HG03135 (cell line): ENCODE results near the gene SH2B2.
"Not testable (repeated sequence)": the region's sequence is repeated elsewhere in the genome, so short reads cannot be mapped to it uniquely, and the experiment has no call there.

Source experiments
- ATAC-seq: cut with Tn5 transposase; IDR thresholded peaks from one replicate; pipeline ENCODE4 v1.9.1; 2021; ENCODE audit warnings: mild to moderate bottlenecking, moderate library complexity; ENCODE audit not compliant: unreplicated experiment

SH2B2 gene

DNA sequence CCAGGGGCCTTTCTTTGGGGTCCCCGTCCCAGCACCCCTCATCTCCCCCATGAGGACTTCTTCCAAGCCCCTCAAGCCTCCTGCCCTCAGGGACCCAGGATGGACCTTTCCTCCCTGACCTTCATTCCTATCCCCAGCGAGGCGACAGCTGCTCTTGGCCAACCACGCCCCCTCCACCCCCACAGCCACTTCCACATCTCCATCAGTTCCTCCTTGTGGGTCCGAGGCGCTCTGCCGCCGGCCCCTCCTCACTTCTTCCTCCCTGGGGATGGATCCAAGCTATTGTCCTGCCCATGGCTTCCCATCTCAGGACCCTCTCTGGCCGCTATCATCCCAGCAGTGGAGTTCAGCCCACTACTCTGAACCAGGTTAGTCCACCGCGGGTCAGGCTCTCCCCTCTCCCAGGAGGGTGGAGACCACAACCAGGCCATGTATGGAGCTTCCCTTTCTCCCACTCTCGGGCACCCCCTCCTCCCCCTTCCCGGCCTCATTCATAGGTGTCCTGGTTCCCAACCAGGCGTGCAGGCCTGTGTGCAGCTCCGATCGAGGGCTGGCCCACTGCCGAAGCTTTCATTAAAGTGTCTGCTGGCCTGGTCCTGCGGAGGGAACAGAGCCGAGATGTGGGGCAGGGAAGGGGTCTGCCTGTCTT lies 1.7 kb upstream of the SH2B2 start:
- ATAC-seq = no peak

DNA sequence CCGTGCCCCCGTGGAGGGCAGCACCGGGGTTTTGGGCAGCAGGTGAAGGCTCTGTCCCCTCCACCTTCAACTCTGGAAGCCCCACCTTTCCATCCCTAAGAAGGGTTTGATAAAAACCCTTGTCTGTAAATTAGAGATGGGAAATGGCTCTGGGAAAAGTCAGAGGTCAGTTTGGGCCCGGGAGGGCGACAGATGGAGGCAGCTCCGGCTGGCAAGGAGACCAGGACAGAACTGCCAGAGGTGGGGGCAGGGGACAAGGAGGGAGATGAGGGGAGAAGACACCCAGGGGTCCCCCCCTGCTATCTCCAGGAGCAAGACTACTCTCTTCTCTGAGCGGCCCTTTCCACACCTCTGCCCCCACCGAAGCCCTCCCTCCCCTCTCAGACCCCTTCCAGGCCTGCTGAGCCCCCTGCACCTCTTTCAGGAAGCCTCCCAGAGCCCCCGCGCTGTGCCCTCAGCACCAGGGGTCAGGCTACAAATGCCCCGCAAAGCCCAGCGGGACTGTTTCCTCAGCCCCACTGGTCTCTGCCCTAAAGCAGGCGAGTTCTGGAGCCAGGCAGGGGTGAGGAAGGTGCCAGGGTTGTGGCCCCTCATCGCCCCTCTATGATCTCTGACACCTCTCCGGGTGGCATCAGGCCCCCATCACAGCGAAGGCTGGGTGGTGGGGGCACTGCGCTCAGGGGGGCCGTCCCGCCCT lies 980 bp upstream of the SH2B2 start:
- no peak for ATAC-seq

DNA sequence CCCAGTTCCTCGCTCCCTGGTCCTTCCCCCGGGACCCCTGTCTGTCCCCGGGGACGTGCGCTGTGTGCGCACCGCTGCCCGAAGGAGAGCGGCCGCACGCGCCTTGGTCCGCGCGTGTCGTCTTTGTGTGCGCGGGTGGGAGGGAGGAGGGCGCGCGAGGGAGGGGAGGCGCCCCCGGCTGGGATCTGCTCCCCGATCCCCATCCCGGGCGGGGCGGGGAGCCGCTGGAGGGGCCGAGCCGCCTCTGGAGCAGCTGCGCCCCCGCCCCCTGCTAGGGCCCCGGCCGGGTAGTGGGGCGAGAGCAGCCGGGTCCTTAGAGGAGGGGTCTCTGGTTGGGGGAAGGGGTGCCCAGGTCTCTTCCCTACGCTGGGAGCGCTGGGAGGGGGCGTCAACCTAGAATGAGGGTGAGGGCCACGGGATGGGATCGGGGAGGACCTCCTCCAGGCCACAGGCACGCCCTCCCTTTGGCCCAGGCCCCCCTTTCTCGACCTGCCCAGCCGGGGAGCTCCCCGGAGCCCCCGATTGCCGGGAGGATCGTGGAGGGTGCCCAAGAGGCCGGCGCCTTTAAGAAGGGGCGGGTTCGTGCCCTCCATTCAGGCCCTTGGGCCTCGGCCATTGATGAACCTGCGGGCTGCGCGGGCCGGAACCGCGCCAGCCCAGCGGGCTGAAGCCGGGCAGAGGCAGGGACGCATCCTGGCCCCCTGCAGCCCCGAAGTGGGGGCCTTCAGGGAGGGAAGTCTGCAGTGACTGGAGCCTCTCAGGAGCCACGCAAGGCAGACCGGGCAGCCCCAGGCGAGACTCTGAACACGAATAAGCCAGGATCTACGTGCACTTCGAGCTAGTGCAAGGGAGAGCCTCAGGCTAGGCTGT lies 678 bp downstream of the SH2B2 start:
- no peak for ATAC-seq

DNA sequence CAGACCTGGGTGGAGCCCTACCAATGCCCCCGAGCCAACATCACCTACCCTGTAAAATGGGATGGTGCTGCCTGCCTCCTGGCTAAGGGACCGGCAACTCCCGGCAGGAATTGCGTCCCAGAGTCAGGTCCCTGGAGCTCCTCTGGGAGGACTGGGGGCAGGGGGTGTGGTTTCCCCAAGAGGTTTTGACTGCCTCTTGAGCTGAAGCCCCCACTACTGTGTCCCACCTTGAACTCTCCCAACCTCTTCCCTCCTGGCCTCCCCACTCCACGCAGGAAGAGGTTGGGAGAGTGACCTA lies 1.3 kb downstream of the SH2B2 start:
- no peak for ATAC-seq

DNA sequence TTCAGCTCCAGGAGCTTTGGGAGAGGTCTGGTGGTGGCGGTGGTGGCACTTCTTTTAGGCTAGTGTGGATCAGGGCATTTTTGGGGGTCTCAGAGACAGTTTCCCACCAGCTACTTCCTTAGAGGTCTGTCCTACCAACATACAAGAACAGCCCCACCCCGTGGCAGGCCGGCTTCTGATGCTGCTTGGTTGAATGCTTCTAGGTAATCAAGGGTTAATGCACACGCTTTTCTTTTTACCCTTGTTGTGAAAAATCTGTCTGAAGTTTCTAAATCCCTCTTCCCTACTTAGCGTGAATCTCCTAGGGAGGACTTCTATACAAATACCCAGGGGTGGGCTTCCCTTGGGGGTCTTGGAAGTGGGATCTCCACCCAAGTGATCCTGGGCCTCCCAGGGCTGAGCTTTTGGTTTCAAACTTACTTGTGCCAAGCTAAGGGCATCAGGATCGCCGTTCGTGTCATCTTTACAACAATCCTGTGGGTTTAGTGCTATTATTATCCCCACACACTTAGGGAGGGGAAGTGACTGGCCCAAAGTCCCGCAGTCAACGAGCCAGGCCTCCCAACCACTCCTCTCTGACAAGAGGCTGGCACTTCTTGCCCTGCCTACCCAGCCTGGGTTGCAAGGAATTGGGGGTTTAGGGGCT lies 1.7 kb downstream of the SH2B2 start:
- no peak for ATAC-seq

DNA sequence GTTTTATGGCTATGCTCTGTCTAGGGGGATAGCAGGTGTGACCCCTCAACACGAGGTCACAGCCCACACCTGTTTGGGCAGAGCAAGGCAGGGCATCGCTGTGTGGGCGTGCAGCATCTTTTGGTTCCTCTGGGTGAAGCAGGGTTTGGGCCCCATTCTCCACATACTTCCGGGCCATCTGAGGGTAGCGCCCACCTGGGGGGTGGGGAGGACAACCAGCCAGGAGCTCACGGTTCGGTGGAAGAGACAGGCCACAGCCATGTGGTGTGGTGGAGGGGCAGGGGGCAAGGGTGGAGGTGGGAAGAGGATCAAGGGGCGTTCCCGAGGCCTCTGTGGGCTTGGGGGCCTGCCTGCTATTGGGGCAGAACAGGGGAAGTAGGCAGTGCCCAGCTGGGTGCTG lies 2.4 kb downstream of the SH2B2 start:
- no peak for ATAC-seq

DNA sequence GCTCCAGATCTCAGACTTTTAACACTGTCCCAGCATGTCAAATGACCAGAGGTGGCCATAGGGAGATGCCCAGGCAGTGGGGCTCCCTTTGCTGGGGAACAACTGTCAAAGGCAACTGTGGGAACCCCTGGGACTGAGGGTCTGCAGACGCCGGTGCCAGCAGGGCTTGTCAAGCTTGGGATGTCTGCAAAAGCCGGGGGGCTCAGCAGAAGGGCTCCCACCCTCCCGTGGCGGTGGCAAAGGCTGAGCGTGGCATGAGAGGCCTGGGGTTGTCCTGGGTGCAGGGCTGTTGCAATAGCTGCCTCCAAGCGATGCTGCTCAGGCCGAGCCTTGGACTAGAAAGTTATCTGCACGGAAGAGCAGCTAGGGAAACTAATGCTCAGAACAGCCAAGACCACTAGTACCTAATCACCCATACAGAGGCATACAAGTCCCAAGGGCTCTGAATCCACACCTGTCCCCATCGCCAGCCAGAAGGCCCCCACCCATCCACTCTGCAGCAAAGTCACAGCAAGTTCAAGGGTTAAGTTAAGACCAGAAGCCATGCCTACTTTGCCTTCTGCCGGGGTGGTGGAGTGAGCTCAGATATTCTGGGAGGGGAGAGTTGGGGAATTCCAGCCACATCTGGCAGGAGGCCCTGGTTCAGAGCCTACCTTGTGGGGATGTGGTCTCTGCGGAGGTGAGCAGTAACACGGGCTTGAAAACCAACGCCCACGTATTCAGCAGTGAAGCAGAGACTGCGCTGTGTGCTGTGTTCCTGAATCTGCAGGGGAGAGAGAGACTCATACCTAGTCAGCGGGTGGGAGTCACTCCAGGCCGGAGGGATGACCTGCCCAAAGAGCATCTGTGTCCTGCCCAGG lies 4.6 kb downstream of the SH2B2 start:
- peak; percentile 37 for ATAC-seq

DNA sequence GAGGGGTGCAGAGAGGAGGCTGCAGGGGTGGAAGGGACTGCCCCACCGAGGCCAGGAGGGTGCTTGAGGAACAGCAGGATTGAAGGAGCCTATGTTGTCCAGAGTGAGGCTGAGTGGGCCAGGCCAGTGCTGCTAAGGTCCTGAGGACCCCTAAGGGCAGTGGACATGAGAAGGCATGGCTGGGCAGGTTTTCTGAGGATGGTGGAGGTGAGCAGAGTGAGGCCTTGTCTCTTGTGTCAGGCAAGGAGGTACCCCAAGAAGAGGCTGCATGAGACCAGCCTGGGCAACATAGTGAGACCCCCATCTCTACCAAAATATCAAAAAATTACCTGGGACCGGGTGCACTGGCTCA lies 5.2 kb downstream of the SH2B2 start:
- ATAC-seq = no peak

DNA sequence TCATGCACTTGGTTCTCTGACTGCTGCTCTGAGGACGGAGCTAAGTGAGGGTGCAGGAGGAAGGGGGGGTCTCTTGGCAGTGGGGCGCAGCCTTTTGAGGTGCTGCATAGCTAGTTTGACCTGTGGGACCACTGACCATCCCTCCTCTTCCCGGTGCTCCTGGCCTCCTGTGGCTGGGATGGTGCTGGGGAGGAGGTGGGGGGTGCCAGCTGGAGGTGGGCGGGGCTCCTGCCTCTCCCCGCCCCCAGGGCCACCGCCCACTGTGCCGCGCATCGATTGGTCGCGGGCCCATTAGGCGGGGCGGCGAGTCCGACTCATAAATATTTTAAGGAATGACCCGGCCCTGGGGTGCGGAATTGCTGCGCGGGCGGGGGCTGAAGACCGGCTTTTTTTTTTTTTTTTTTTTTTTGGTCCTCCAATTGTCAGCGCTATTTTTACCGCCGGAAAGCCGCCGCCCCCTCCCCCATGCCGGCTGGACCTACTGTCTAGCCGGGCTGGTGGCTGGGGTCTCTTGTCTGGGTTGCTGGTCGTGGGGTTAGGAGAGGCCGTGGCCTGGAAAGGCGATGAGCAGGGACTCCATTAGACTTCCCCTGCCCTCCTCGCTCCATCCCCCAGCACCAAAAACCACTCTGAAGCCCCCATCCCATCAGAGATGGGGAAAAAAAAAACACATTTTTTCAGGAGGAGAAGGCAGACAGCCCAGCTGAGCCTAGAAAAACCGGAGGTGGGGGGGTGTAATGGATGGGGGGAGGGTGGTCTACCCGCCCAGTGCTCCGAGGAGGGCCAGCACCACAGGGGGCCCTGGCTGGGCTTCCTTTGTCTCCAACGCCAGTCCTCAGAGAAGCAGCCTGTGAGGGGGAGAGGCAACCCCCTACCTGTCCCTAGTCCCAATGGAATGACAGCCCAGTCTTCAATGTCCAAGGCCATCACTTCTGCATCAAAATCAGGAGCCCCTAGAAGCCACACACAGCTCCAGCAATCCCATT lies 6.4 kb downstream of the SH2B2 start:
- ATAC-seq = no peak

DNA sequence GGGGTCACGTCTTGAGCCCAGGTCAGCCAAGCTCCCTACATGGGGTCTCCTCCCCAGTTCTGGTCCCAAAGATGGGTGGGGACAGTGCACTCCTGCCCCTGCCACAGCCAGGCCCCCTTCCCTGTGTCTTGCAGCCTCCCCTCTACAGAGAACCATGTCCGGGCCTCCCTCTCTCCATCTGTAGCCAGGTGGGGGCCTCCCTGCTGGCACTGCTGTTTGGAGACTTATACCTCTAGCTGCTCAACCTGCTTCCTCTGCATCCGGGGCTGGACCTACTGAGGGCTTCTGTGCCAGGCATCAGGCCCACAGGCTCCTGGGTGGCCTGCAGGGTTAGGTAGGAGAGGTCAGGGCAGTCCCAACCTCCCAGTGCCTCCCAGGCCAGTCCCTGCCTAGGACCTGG lies 7.9 kb downstream of the SH2B2 start:
- ATAC-seq = no peak

DNA sequence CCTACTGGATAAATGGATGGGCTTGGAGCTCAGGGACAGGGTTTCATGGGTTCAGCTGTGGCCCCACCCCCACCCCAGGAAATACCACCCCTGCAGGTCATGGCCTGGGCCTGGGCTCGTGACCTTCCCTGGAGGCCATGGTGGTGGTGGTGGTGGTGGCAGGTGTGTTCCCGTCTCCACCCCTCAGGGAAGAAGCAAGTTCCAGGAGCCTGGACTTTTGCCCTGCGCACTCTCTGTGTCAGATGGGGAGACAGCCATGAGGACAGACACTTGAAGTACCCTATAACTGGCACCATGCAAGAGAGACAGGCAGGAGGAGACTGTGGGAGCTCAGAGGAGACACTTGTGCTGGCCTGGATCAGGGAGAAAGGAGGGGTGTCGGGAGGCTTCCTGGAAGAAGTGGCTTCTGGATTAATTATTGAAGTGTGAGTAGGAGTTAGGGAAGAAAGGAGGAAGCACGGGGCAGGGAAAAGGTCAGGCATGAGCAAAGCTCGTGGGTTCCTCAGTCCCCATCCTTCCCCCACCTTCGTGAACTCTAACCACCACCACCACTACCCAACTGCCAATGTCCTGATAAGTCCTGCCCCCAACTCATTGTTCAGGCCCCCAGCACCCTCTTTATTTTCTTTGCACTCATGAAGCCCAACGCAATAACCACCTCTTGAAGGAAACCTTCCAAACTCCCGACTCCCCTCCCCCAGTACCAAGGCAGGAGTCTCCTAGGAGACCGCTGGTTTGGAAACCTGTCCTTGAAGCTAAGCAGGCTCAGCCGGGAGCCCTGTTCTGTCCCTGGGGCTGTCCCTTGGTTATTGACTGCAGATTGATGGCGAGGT lies 8.9 kb downstream of the SH2B2 start:
- no peak for ATAC-seq

DNA sequence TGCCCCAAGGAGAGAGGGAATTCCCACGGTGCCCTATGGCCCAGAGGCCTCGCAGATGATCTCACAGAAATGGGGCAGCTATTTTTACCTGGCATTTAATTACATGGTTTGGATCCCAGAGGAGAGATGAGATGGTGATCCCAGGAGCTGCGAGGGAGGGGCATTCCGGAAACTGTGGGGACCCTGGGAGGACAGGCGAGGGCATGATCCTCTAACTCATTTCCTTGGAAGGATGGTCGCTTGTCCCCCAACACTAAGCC lies 9.4 kb downstream of the SH2B2 start:
- no peak for ATAC-seq

DNA sequence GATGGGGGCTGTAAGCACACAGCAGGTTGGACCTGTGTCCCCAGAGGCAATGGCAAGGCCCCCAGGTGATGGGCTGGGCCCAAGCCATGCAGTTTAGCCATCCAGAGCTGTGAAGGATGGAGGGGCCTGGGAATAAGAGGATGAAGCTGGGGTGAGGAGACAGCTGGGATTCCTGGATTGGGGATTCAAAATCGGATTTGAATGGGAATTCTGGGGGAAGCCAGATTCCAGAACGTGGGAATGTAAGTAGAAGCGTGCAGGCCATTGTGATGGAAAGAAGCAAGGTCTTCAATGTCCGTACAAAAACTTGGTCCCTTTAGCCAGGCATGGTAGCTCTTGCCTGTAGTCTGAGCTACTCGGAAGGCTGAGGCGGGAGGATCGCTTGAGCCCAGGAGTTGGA lies 9.8 kb downstream of the SH2B2 start:
- ATAC-seq = no peak

DNA sequence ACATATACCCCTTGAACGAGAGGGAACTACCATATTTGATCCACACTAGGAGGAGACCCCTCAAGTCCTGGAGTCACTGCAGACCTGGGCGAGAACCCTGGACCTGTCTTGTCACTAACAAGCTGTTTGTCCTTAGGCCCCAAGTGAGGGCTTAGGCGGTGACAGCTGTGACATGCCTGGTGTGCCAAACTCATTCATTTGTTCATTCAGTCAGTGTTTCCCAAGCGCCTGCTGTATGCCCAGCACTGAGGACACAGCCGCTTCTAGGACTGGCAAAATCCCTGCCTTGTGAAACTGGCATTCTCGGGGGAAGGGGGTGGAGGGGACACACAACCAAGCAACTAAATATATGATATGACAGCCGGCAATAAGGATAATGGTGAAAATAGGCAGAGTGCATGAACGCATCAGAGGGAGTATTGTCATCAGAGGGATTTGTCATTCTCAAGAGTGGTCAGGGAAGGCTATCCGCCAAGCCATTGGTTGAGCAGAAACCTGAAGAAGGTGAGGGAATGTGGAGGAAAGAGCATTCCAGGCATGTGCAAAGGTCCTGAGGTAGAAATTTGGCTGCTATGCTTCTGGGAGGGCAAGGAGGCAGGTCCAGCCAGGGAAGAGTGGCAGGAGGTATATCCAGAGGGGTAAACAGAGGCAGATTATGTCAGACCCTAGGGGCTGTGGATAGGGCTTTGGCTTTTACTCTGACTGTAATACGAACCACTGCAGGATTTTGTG lies 11.0 kb downstream of the SH2B2 start:
- no peak for ATAC-seq

DNA sequence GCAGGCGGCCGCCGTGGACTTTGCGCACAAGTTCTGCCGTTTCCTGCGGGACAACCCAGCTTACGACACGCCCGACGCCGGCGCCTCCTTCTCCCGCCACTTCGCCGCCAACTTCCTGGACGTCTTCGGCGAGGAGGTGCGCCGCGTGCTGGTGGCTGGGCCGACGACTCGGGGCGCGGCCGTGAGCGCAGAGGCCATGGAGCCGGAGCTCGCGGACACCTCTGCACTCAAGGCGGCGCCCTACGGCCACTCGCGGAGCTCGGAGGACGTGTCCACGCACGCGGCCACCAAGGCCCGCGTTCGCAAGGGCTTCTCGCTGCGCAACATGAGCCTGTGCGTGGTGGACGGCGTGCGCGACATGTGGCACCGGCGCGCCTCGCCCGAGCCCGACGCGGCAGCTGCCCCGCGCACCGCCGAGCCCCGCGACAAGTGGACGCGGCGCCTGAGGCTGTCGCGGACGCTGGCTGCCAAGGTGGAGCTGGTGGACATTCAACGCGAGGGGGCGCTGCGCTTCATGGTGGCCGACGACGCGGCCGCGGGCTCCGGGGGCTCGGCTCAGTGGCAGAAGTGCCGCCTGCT lies 14.1 kb downstream of the SH2B2 start:
- no peak for ATAC-seq

DNA sequence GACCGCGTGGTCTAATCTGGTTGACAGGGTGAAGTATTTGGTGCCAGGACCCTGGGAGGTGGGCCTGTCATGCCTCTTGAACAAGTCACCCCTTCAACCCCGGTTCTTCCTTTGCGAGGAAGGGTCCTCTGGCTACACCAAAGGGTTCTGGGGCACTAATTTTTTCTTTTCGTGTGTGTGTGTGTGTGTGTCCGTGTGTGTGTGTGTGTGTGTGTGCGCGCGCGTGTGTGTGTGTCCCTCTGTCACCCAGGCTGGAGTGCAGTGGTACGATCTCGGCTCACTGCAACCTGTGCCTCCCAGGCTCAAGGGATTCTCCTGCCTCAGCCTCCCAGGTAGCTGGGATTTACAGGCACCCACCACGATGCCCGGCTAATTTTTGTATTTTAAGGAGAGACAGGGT lies 14.7 kb downstream of the SH2B2 start:
- not testable (repeated sequence) for ATAC-seq

DNA sequence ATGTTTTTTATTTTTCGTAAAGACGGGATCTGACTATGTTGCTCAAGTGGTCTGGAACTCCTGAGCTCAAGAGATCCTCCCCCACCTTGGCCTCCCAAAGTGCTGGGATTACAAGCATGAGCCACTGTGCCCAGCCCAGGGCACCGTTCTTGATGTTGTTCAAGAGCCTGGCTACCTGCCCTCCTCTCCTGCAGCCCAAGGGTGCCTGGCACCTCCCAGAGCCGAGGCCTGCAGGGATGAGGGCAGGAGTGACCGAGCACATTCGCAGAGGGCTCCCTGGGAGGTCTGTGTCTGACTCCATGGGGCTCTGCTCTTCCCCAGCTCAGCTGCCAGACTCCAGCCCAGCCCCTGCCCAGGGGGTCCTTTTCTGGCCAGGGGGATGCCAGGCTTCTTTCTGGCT lies 15.4 kb downstream of the SH2B2 start:
- no peak for ATAC-seq
